ENCODE data around the gene IRF2BP2.
A peak's percentile ranks its signal among the peaks of the same experiment; 100 is the strongest.

The IRF2BP2 gene

DNA sequence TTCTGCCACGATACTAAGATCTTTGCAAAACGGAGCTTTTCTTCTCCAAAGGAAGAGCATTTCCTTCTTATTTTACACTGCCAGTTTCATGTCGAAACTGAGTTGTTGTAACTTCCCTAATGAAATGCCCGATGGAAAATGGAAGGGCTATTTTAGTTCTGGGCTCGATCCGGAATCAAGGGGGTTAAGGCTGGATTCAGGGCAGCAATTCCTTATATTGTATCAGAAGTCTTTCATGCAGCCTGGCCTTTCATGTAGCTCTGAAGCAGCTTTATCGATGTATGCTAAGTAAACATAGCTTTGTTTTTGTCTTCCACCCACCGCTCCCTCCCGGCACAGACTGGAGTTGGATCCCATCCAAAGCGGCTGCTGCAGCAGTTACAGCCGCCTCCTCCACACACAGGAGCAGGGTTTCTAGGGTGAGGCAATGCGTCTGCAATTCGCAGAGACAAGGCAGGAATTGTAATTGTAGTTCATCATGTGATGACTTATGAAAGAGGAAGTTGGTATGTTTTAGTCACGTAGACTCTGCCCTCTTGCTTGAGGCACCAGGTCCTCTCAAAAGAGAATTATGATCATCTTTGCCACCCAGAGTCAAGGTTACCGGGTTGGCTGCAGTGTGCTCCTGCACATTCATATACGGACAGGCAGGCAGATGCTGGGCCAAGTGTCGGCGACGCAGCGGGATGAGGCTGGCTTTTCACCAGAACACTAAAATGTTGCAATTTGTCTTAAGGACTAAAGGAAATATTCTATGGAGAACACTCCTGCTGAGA, 2.6 kb upstream of the IRF2BP2 start:
- peak; percentile 14 for FAIRE-seq

DNA sequence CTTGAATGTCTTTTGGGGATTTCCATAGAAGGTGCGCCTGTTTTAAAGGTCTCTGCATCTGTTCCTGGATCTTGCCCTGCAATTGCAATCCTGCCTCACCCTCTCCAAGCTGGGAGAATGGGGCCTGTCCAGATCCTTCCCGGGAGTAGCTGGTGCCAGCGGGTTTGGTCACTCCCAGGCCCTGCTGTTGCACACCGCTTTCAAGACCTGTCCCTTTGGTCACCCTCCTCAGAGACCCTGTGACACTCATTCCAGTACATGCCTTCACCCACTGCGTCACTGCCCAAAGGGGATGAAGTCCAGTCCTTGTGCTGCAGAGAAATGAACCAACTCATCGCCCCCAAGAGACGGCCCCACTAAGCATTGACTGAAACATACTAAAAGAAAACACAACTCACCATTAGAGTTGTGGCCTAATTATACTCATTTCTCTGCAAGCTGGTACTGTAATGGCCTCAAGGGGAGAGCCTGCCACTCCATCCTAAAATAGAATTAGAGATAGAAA, 1.9 kb upstream of the IRF2BP2 start:
- FAIRE-seq, result no peak

DNA sequence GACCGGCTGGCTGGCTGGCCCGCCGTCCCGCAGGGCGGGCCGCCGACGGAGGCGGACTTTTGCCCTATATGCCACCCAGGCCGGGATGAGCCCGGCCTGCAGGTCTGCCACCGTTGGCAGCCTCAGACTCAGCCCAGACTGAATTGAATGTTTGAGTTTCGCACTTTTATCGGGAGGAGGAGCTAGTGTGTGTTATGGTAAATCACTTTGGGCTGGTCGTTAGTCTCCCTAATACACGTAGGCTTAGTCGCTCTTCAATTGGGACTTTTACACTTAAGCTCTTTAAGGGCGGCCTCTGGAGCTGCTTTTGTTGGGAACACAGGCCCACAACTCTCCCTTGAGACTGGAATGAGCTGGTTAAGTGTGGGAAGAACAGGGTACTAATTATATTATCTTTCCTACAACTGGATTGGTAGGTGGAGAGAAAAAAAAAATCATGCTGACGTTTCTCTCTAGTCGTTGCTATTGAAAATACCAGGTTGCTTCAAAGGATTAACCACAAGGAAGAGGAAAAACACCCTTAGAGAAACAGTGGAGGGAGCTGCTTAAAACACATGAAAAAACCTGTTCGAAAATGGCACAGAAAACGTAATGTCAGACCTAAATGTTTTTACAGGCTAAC, 1.4 kb upstream of the IRF2BP2 start:
- no peak for FAIRE-seq

DNA sequence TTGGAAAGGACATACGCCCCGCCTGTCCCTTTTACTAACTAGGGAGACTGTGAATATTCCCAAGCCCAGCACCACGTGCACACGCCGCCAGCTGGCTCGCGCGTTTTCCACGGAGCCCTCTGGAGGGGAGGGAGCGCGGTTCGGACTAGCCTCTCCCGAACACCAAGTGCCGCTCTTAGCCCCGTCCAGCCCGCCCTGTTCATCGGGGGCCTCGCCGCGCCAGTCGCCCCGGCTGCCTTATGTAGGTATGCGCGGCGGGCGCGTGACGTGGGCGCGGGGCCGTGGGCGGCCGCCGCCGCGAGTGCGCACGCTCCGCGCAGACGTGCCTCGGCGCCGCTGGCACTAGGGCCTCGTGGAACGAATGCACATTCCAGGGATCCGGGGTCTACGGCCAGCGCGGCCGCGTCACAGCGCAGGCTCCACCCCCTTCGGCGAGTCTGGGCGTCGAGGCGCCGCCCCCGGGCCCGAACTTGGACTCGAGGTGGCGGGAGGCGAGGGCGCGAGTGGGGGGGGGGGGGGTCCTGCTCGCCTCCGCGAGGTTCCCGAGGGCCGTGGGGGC, 767 bp upstream of the IRF2BP2 start:
- FAIRE-seq, result no peak

DNA sequence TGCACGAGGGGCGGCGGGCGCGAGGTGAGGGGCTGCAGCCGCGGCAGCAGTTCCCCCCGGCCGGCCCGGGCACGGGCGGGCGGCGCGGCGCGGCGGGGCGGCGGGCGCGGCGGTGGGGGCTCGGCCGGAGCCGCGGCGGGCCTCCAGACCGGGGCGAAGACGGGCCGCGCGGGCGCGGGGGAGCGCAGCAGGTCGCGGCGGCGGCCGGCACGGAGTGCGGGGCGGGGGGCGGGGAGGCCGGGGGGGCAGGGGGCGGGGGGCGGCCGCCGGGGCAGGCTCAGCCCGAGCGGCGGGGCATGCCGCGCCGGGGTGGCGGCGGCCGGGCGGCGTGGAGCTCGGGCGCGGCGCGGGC, 311 bp downstream of the IRF2BP2 start:
- FAIRE-seq, result no peak

DNA sequence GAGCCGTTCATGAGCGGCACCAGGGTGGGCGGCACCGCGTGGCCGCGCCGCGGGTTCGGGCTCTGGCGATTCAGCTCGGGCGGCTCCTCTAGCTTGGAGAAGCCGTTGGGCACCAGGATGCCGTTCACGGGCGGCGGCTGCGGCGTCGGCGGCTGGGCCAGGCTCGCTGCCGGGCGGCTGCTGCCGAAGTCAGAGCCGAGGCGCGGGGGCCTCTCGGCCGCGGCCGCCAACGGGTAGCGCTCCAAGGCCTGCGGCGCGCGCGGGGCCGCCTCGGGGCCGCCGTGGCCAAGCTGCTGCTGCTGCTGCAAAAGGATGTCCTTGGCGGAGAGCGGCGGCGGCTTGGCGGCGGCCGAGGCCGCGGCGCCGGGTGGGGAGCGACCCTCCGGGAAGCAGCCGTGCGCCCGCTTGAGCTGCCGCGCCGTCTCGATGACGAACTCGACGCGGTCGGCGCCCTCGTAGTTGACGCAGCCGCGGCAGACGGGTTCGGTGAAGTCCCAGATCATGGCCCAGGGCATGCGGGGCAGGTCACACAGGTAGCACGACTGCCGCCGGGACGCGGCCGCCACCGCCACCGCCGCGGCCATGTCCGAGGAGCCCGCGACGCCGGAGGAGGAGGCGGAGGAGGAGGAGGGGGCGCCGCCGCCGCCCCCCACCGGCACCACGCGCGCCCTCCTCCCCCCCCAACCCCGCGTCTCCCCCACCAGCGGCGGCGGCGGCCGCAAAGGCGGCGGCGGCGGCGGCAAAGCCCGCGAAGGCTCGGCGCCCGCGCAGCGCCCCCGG, 877 bp downstream of the IRF2BP2 start:
- no peak for FAIRE-seq

DNA sequence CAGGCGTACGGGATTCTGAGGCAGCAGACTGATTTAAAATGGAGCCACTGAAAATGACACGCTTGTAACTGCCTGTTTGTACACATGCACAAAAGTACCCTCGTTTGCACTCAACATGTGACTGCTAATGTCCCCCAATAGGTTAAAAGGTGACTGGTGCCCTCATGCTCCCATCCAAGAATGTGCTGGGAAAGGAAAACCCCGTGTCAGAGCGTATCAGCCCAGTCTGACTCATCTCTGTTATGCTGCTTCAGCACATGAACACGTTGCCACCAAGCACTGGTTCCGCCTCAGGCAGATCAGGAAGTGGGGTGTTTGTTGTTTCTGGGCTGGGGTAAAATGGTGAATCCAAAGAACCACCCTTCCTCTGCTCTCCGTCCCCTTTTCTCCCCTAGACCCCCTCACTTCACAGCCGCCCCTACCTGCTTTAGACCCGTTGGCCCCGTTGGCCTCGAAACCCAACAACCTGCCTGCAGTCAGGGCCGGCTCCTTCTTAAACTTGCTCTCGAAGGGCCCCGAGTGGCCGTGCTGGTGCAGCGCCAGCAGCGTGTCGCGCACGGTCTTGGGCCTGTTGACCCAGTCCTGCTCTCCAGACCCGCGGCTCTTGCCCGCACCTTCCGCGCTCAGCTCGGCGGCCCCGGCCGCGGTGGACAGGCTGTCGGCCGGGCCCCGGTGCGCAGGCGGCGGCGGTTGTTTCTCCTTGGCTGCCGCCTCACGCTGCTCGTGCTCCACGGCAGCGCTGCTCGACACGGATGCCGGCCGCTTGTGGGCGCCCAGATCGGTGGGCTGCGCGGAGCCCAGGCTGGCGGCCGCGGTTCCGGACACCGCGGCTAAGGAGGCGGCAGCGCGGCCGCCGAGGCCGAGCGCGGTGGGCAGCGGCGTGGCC, 1.7 kb downstream of the IRF2BP2 start:
- FAIRE-seq, result no peak

DNA sequence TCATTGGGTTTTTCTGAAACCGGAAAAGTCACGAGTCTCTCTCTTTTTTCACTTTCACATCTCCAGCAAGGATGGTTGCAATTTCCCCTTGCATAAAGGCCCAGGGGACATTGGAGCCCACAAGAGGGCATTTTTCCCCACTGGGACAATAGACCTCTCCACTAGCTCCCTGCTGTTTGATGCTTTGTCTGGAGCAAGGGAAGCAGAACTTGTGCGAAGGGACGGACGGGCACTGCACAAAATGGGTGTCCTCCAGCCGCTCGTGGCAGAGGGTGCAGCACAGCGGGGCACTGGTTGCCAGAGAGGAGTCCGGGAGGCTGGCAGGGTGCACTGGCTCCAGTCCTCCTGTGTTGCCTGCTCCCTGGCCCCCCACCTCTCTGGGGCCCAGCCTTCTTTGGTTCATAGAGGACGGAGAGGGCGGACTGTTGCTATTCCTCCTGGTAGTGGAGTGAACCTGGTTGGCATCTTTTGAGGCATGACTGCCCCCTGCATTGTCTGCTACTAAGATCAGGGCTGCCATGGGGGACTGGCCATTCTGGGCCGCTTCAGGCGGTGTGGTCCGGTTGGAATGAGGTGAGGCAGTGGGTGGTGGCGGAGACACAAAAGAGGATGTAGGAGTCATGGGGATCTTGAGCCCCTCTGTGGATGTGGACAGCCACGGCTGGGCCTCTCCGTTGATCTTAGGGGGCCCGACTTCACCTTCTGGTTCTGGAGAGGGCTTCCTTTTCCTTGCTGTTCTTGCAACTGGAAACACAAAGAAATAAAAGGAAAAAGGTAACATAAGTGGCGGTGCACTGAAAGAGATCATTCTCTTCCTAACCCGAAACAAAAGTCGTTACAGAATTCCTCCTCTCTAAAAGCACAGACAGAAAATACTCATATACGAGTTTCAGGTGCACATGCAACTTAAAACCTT, 2.6 kb downstream of the IRF2BP2 start:
- no peak for FAIRE-seq

DNA sequence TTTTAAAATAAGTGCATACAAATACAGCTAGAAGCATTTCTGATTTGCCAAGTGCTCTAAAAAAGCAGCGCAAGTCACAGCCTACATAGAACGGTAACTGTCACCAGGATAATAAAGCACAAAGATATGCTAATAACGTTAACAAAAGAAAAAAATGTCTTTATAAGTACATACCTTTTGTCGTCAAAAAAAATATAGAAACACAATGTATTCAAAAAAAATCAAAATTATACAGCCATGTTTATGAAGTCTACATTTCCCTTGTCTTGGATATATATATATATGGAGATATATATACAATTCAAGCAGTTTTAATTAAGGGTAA, 3.2 kb downstream of the IRF2BP2 start:
- no peak for FAIRE-seq

DNA sequence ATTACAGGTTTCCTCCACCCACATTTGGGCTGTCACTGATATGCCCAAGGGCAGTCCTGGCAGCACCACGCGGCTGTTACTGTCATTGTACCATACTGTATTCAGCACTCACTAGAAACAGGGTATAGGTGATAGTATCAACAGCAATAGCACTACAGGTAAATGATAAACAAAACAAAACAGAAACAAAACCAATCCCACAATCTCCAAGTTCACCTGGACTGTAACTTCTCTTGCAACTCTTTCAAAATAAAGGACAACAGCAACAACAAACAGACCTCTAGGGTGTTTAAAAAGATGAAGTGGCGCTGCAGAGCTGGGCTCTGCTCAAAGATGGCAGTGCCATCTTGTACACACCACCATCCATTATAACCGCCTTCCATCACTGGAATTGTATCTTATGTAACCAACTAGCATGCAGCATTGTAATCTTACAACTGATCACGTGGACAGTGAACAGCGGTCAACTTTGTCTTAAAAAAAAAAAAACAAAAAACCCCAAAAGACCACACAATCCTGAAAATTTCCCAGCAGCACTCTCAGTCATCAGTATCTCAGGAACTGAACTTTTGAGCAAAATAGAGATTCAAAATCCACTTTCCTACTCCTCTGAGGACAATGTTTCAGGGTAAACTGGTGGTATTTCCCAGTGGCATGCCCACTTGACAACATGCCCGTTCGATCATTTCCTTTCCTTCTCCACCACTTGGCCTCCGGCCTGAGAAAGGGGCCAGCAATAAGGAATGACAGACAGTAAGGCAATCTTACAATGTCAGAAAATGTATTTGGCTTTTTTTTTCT, 3.8 kb downstream of the IRF2BP2 start:
- FAIRE-seq, result no peak

DNA sequence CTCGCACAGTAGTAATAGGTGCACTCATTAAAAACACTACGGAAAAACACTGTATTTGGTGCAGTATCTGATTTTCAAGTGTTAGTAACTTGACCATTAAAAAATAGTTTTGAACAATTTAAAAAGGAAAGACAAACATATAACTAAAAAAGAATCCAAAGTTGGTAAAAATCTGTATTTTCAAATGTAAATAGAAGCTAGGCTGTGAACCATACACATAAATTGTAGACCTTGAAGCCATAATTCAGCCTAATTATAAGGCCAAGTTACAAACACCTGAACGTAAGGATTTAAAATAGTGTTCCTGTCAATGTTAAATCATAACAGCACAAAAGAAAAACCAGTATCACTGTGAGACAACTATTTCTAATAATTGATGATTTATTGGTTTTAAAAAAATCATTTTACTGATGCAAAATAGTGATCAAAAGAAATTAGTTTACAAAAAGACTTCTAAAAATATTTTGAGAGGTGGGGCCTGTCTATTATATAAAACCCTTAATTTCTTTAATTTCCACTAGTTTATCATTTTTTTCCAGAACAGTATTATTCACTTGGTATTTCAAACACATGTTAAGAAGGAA, 4.5 kb downstream of the IRF2BP2 start:
- FAIRE-seq, result no peak

DNA sequence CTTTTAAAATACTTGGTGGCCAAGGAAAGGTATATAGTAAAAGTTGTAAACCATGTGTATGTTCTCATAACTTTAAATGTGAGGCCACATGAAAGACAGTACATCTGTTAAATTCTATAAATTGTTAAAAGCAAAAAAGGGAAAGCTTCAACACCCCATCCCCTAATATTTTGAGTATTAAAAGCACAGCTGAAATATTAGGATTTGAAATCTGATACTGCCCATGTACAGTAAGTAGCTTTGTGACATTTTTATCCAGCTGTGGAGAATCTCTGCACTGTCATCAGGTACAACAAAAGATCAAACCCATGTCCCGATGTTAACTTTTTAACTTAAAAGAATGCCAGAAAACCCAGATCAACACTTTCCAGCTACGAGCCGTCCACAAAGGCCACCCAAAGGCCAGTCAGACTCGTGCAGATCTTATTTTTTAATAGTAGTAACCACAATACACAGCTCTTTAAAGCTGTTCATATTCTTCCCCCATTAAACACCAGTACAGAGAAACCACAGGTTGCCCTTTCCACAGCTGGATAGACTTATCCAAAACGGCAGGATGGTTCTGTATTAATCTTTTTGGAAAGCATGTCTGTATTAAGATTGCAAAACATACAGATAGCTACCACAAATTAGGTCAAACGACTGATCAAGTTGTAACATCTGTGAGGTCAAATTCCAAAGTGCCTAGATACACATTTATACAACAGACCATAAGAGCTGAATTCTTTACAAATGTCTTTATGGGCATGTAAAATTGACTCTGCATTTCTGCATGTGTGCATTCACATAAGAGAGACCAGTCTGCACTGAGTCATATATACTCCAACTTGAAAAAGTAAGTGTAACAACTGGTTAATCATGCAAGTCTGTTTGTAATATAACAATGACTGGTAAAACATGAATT, 5.2 kb downstream of the IRF2BP2 start:
- no peak for FAIRE-seq

DNA sequence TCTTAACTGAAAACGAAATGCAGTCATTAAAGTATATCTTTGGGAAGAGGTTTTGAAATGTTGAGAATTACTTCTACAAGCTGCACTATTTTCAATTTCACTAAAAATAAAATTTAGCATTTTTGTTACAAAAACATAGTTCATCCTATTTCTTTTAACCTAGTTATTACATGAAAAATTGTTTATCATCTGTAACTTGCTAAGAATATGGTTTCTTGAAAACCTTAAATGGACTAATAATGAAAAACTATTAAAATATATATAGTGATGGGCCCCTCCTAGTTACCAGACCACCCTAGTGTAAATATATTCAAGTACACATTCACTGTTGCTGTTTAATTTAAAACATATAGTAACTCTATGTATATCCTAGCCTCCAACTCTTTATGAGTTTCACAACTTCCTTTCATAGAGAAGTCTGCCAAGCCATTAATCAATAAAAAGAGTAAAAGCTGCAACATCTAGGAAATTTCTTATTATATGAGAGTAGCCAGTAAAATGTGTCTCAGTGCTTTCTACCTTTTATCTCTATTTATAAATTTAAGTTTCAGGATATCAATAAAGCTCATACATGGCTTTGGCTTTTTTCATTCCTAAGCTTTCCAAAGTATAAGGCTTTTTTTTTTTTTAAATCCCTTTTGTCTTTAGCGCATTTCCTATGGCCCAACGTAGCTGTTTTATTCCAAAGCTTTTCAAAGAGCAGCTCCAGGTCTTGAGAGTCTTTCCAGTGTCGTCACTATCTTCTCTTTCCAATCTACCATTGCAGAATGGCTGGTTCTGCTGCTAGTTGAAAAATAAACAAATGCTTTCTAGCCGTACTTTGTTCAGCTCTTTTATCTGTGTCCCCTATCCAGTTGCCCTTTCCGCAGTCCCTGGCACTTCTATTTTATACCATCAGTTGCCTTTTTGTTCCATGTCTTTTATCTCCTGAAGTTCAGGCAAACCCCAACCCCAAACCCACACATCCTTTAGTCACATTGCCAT, 6.5 kb downstream of the IRF2BP2 start:
- FAIRE-seq, result peak; percentile 36

DNA sequence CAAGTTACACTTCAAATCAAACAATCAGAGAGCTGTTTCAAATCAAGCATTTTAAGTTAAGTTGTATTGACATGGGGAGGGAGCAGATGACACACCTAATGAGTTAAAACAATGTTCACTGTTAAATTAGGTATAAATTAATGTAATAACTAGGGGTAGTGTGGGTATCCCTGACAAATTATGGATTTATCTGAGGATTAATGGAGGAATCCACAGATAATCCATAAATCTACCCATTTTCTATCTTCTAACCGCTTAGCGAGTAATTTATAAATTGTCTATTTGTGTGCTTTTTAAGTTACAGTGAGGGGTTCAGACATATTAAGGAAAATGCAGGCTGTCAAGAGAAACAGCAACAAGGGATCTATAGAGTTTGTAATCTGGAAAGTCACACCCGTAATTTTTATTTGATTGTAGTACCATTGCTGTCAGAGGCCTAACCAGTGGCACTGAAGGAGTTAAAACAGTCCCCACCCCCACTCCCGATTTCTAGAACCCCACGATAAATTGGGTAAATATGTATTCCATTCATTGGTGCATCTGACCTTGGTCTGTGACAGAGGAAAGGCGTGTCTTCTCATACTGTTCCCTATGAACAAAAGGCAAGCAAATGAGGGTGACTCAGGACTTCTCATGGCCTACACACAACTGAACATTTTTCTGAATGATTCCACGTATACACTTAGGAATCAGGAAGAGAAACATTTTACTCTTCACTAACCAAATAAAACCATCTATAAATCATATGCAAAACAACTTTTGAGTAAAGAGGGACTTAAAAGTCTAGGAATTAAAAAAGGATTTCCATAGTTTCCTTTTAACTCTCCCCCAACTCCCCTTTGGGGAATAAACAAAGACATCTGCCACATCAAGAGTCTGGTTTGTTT, 7.4 kb downstream of the IRF2BP2 start:
- peak; percentile 31 for FAIRE-seq

DNA sequence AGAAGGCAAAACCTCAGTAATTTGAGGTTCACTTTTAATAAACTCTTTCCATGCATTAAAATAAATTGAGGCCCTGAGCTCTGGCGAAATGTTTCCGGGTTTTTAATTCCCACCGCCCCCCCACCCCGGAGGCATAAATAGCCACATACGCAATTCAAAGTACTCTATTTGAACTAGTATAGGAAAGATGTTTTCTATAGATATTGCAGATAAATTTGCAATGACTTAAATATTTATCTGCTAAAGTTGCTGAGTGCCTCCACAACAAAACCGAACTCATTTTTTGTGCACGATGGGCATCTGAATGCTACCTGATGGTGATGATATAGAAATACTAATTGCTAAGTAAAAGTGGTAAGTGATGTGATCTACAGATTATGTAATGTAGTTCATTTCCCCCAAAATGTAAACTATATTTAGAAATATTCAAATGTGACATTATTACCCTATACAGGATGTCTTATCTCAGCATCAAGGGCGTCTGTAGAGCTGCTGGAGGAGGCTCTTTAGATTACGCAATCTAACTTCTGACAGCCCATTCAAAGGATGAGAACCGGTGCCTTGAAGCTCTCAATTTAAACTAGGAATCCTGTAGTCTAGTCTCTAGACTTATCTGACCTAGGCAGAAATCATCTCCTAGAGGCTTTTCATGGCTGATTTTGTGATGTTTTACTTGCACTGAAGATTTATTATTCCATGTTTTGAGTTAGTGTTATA, 8.5 kb downstream of the IRF2BP2 start:
- no peak for FAIRE-seq
